ENCODE data around the gene DLG2. TPM values are rescaled to one million over a fixed set of nuclear protein-coding genes. Genes with fewer than 3 reads are reported as not detected.

Gene DLG2
- total RNA-seq, 2 experiments from 2014 or later, result 2.0 to 2.1 TPM

- ChIA-PET POLR2A (no interaction called here), CTCF (no interaction called here)
- TF ChIP-seq CTCF (IDR thresholded peaks at IDR 0.05), result no peak
- Histone ChIP-seq H3K4me3 (ENCODE audit: low read length) (no peak overlapping the region), H3K27me3 (ENCODE audit: control insufficient read depth in 1 of 2, insufficient read depth in 2 of 2, low read length in 2 of 2) (no peaks in the 10 kb centered on the region), H3K36me3 (ENCODE audit: insufficient read depth, low read length) (no peaks in the 10 kb centered on the region), H3K27ac (ENCODE audit: low read depth in 1 of 2, low read length in 2 of 2) (no peak overlapping the region), H3K9me3 (ENCODE audit: control insufficient read depth in 1 of 2, insufficient read depth in 1 of 2, low read length in 2 of 2) (peaks cover 4% of the 10 kb centered on the region in 2 experiments), H3K4me1 (ENCODE audit: insufficient read depth, low read length) (no peaks in the 10 kb centered on the region)
- DNase-seq (no peak), ATAC-seq (ENCODE audit: poor library complexity) (no peak)
- Mint-ChIP-seq H3K4me3 (no peak overlapping the region), H3K36me3 (ENCODE audit: low read depth) (no peaks in the 10 kb centered on the region), H3K27ac (no peak overlapping the region), H3K4me1 (ENCODE audit: low read depth) (no peaks in the 10 kb centered on the region), H3K9me3 (peaks cover 5% of the 10 kb centered on the region), H3K27me3 (no peaks in the 10 kb centered on the region)
- intact Hi-C loops (cut with DNase I, micrococcal nuclease), result no loop called here
Observed at GRCh38 chr11:84425673-84426072, 1201.5 kb downstream of the DLG2 start.

DNA sequence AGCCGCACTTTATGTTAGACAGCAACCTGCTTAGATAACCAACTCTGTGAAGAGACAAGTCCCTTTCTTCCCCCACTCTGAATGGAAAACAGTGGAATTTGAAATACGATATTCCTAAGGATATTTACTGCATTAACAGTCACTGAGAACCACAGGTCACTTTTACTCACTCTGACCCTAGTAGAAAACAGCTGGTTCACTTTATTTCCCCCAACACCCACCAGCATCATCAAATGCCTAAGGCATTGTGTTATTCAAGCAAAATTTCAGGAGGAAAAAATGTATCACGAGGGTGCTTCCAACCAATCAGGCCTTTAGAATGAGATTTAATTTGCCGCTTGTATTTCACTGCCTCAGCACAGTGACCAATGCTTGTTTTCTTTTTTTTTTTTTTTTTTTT, 1206.9 kb downstream of the DLG2 start:
- Histone ChIP-seq H3K27me3 (ENCODE audit: control insufficient read depth in 1 of 2, insufficient read depth in 2 of 2, low read length in 2 of 2) (no peaks in the 10 kb centered on the region), H3K36me3 (ENCODE audit: insufficient read depth, low read length) (no peaks in the 10 kb centered on the region), H3K9me3 (ENCODE audit: control insufficient read depth in 1 of 2, insufficient read depth in 1 of 2, low read length in 2 of 2) (peaks cover 0 to 5% of the 10 kb centered on the region in 2 experiments), H3K4me3 (ENCODE audit: low read length) (no peak overlapping the region), H3K4me1 (ENCODE audit: insufficient read depth, low read length) (no peaks in the 10 kb centered on the region), H3K27ac (ENCODE audit: low read depth in 1 of 2, low read length in 2 of 2) (no peak overlapping the region)
- no peaks in the 10 kb centered on the region for H3K36me3 Mint-ChIP-seq (ENCODE audit: low read depth)
- no peaks in the 10 kb centered on the region for H3K27me3 Mint-ChIP-seq
- peaks cover 5% of the 10 kb centered on the region for H3K9me3 Mint-ChIP-seq
- ChIA-PET POLR2A (no interaction called here), CTCF (no interaction called here)
- ATAC-seq (ENCODE audit: poor library complexity) (no peak), DNase-seq (no peak)
- H3K4me1 Mint-ChIP-seq (ENCODE audit: low read depth), result no peaks in the 10 kb centered on the region
- intact Hi-C loops (cut with DNase I, micrococcal nuclease), result no loop called here
- H3K27ac Mint-ChIP-seq, result no peak overlapping the region
- no peak for TF ChIP-seq CTCF (IDR thresholded peaks at IDR 0.05)
- H3K4me3 Mint-ChIP-seq, result no peak overlapping the region

- no peak for ATAC-seq (ENCODE audit: poor library complexity)
- no peaks in the 10 kb centered on the region for H3K4me1 ChIP-seq (ENCODE audit: insufficient read depth, low read length)
- POLR2A ChIA-PET, result no interaction called here
- no peaks in the 10 kb centered on the region for H3K36me3 ChIP-seq (ENCODE audit: insufficient read depth, low read length)
- Mint-ChIP-seq H3K27ac (no peak overlapping the region), H3K9me3 (peaks cover 5% of the 10 kb centered on the region), H3K4me1 (ENCODE audit: low read depth) (no peaks in the 10 kb centered on the region), H3K36me3 (ENCODE audit: low read depth) (no peaks in the 10 kb centered on the region), H3K4me3 (no peak overlapping the region), H3K27me3 (no peaks in the 10 kb centered on the region)
- CTCF ChIA-PET, result no interaction called here
- no peaks in the 10 kb centered on the region for H3K27me3 ChIP-seq (ENCODE audit: control insufficient read depth in 1 of 2, insufficient read depth in 2 of 2, low read length in 2 of 2)
- TF ChIP-seq CTCF (IDR thresholded peaks at IDR 0.05), result no peak
- intact Hi-C loops (cut with DNase I, micrococcal nuclease), result no loop called here
- peaks cover 0 to 5% of the 10 kb centered on the region in 2 experiments for H3K9me3 ChIP-seq (ENCODE audit: control insufficient read depth in 1 of 2, insufficient read depth in 1 of 2, low read length in 2 of 2)
- no peak overlapping the region for H3K4me3 ChIP-seq (ENCODE audit: low read length)
- no peak overlapping the region for H3K27ac ChIP-seq (ENCODE audit: low read depth in 1 of 2, low read length in 2 of 2)
- no peak for DNase-seq
Observed at GRCh38 chr11:84419616-84420015, 1207.5 kb downstream of the DLG2 start.
